Measurements from ENCODE around the gene UBXN2A.

GRCh38 chr2:23912054-23912453 is 28.2 kb upstream of the UBXN2A start:
- TF ChIP-seq EZH2 (IDR thresholded peaks at IDR 0.05; ENCODE audit: insufficient read depth, poor library complexity, severe bottlenecking) (no peak), EZH2phosphoT487 (IDR thresholded peaks at IDR 0.05; ENCODE audit: insufficient read depth, low read depth) (no peak)

All from GM23248 (cell line).